Measurements from ENCODE around the gene ATP8B4. TPM values are rescaled to one million over a fixed set of nuclear protein-coding genes. Genes with fewer than 3 reads are reported as not detected.
A peak's percentile ranks its signal among the peaks of the same experiment; 100 is the strongest.

Gene ATP8B4
- total RNA-seq, 1 experiment from 2014 or later = not detected

GRCh38 chr15:49832511-49832910 lies 286.5 kb downstream of the ATP8B4 start:
- ATAC-seq (peak; percentile 69; the same call in 1 of the 2 replicates), DNase-seq (ENCODE audit: low read depth, low spot score) (no peak)
- no peak for TF ChIP-seq SIN3A (IDR thresholded peaks at IDR 0.05; ENCODE audit: borderline replicate concordance, insufficient read depth, low read depth, low read length)
- TF ChIP-seq, protein P1, sequence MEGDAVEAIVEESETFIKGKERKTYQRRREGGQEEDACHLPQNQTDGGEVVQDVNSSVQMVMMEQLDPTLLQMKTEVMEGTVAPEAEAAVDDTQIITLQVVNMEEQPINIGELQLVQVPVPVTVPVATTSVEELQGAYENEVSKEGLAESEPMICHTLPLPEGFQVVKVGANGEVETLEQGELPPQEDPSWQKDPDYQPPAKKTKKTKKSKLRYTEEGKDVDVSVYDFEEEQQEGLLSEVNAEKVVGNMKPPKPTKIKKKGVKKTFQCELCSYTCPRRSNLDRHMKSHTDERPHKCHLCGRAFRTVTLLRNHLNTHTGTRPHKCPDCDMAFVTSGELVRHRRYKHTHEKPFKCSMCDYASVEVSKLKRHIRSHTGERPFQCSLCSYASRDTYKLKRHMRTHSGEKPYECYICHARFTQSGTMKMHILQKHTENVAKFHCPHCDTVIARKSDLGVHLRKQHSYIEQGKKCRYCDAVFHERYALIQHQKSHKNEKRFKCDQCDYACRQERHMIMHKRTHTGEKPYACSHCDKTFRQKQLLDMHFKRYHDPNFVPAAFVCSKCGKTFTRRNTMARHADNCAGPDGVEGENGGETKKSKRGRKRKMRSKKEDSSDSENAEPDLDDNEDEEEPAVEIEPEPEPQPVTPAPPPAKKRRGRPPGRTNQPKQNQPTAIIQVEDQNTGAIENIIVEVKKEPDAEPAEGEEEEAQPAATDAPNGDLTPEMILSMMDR (IDR thresholded peaks at IDR 0.05) = peak; percentile 66
- no peak for TF ChIP-seq TCF7L2 (IDR thresholded peaks at IDR 0.05; ENCODE audit: low read depth, low read length)
- intact Hi-C loops (cut with micrococcal nuclease; ENCODE audit: unreplicated experiment) = no loop called here
- Histone ChIP-seq H3K27me3 (ENCODE audit: control insufficient read depth, insufficient read depth, low read length) (no peaks in the 10 kb centered on the region), H3K4me3 (ENCODE audit: low read depth in 2 of 2, low read length in 2 of 2) (no peak overlapping the region), H3K36me3 (ENCODE audit: control insufficient read depth, insufficient read depth, low read length) (no peaks in the 10 kb centered on the region), H3K27ac (ENCODE audit: low read length) (no peak overlapping the region), H3K4me1 (ENCODE audit: control insufficient read depth, insufficient read depth, low read length) (no peaks in the 10 kb centered on the region), H3K9me3 (ENCODE audit: control insufficient read depth, insufficient read depth, low read depth, low read length) (no peaks in the 10 kb centered on the region)
- ChIA-PET CTCF (no interaction called here), POLR2A (no interaction called here)
- no TSS peak for BruUV-seq (replicated peaks)
- in situ Hi-C loops (cut with HindIII; ENCODE audit: low pct_unique_long_range_greater_than_20kb, low sequenced_read_pairs) = no loop called here

DNA sequence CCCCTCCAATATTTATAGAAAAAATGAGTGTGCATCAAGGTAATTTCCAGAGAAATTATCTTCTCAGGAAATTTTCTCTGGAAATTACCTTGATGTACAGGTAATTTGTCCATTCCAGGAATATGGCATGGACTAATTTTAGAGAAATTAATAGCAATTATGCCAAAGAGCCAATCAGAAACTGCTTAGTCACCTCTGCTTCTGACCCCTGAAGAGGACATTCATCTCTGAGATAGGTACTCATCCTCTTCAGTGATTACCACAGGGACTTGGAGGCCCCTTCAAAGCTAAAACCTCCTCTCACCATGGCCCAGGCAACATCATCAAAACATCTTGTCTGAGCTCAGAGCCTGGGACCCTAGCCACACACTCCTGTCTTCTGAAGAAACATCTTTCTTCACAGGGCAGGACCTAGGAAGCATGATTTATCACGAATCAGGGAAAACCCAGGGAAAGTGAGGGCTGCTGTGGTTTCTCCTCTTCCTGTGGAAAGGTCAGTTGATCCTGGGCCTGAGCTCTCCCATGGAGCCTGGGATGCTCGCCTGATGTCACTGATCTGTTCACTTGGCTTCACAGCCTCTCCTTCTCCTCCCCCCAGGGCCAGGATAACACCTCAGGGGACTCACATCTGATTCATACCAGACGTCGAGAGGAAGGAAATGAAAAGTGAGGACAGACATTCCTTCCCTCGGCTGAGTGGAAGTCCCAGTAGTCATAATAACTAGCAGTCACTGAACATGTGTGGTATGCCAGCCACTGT lies 287.6 kb downstream of the ATP8B4 start:
- TF ChIP-seq, protein P1 (IDR thresholded peaks at IDR 0.05) = no peak
- no peak for TF ChIP-seq POLR2AphosphoS5 (IDR thresholded peaks at IDR 0.05; ENCODE audit: low read depth, low read length)
- TF ChIP-seq REST (IDR thresholded peaks at IDR 0.05; ENCODE audit: insufficient read depth in 1 of 2, low read depth in 2 of 2, low read length in 1 of 2) = no peak
- no peak for TF ChIP-seq TCF7L2 (IDR thresholded peaks at IDR 0.05; ENCODE audit: low read depth, low read length)
- no peak for ATAC-seq
- Histone ChIP-seq H3K27me3 (ENCODE audit: control insufficient read depth, insufficient read depth, low read length) (no peaks in the 10 kb centered on the region), H3K9me3 (ENCODE audit: control insufficient read depth, insufficient read depth, low read depth, low read length) (no peaks in the 10 kb centered on the region), H3K36me3 (ENCODE audit: control insufficient read depth, insufficient read depth, low read length) (no peaks in the 10 kb centered on the region), H3K4me3 (ENCODE audit: low read depth in 2 of 2, low read length in 2 of 2) (no peak overlapping the region), H3K27ac (ENCODE audit: low read length) (no peak overlapping the region), H3K4me1 (ENCODE audit: control insufficient read depth, insufficient read depth, low read length) (no peaks in the 10 kb centered on the region)
- in situ Hi-C loops (cut with HindIII; ENCODE audit: low pct_unique_long_range_greater_than_20kb, low sequenced_read_pairs) = no loop called here
- intact Hi-C loops (cut with micrococcal nuclease; ENCODE audit: unreplicated experiment) = no loop called here
- BruUV-seq (replicated peaks) = no TSS peak
- CTCF ChIA-PET = no interaction called here
- POLR2A ChIA-PET = no interaction called here
- DNase-seq (ENCODE audit: low read depth, low spot score) = no peak

Data from Panc1 (cell line).